Hematopoietic multipotent progenitor cell treated with erythropoietin and hydrocortisone succinate and interleukin-3 and kit ligand, for 15 days (in vitro differentiated cells): Measurements from ENCODE around the gene LPO.
A peak's percentile ranks its signal among the peaks of the same experiment; 100 is the strongest.

ENCODE experiments used
- DNase-seq: peaks from one replicate; pipeline ENCODE4 v3.0.0-alpha.2; 2015; ENCODE audit warnings: low spot score

The LPO gene

GRCh38 chr17:58238147-58238634 is at the start of gene LPO:
Gene LPO, plus strand, starts transcription at chr17:58238584. Its CDS starts 4,396 bp downstream, at chr17:58242980.
- no peak for DNase-seq

GRCh38 chr17:58189436-58190146 is 48.8 kb upstream of the LPO start:
- DNase-seq = no peak

GRCh38 chr17:58191241-58191896 is 47.0 kb upstream of the LPO start:
- no peak for DNase-seq

- DNase-seq = no peak
These were observed 45.8 kb upstream of the LPO start, which contains the start of gene EPX for GRCh38 chr17:58192612-58193011. Gene EPX, plus strand, starts transcription at chr17:58192726. Its CDS starts 121 bp downstream, at chr17:58192847.

GRCh38 chr17:58193641-58194255 is 44.6 kb upstream of the LPO start:
- no peak for DNase-seq

- no peak for DNase-seq
These were observed 42.8 kb upstream of the LPO start for GRCh38 chr17:58195518-58196123.

GRCh38 chr17:58196610-58197009 is 41.8 kb upstream of the LPO start:
- DNase-seq = no peak

- DNase-seq = peak; percentile 51
These were observed 38.3 kb upstream of the LPO start for GRCh38 chr17:58200024-58200633.

- DNase-seq = no peak
These were observed 35.5 kb upstream of the LPO start for GRCh38 chr17:58202859-58203258.

GRCh38 chr17:58204796-58205195 is 33.6 kb upstream of the LPO start:
- DNase-seq = no peak

GRCh38 chr17:58205936-58206335 is 32.4 kb upstream of the LPO start:
- DNase-seq = no peak

GRCh38 chr17:58207451-58207850 is 30.9 kb upstream of the LPO start:
- DNase-seq = no peak

- no peak for DNase-seq
These were observed 30.0 kb upstream of the LPO start for GRCh38 chr17:58208344-58208743.

- DNase-seq = no peak
These were observed 27.5 kb upstream of the LPO start for GRCh38 chr17:58210922-58211321.

GRCh38 chr17:58215685-58216084 is 22.7 kb upstream of the LPO start:
- DNase-seq = peak; percentile 9

GRCh38 chr17:58217766-58218165 is 20.6 kb upstream of the LPO start:
- DNase-seq = no peak

- peak; percentile 90 for DNase-seq
These were observed 19.2 kb upstream of the LPO start, which contains the start of gene MKS1 for GRCh38 chr17:58219007-58219788. Gene MKS1, minus strand, starts transcription at chr17:58219255. Its CDS starts 25 bp downstream, at chr17:58219230.

- no peak for DNase-seq
These were observed 18.6 kb upstream of the LPO start for GRCh38 chr17:58219789-58220183.

GRCh38 chr17:58224315-58224714 is 14.1 kb upstream of the LPO start:
- DNase-seq = no peak

GRCh38 chr17:58227733-58228132 is 10.7 kb upstream of the LPO start:
- DNase-seq = no peak

GRCh38 chr17:58228679-58229078 is 9.7 kb upstream of the LPO start:
- no peak for DNase-seq
